HepG2 (cell line): ENCODE measurements around the gene LBR. TPM values are rescaled to one million over a fixed set of nuclear protein-coding genes. Genes with fewer than 3 reads are reported as not detected.

Experiments used
- ATAC-seq: fragments of 200-7000 bp; cut with Tn5 transposase; 3 replicates; pipeline ENCODE4 v1.9.1; 2020; ENCODE audit warnings: mild to moderate bottlenecking, moderate library complexity
- BruUV-seq: library from RNA; stranded (reverse); fragments of 400-500 nt; replicated peaks from 2 replicates; lab custom pipeline; 2021; lab: Mats Ljungman, UMichigan
- CTCF ChIA-PET: fragments of 300-600 bp; formaldehyde crosslinking; extraction: SDS; loops from one replicate; lab custom pipeline; 2021; ENCODE audit warnings: low total read pairs, inconsistent platforms, low intra/inter-chr PET ratio; lab: Yijun Ruan, JAX
- POLR2A ChIA-PET: fragments of 350-600 bp; sonication (Branson Sonifier 250); formaldehyde crosslinking; loops from one replicate; lab custom pipeline; 2020; ENCODE audit warnings: antibody characterized with exemption, inconsistent platforms; lab: Yijun Ruan, JAX
- DNase-seq: peaks from one replicate; pipeline ENCODE4 v3.0.0-alpha.2; 2015; ENCODE audit warnings: low spot score
- FAIRE-seq: peaks from 3 replicates; lab custom pipeline; 2011; peaks lifted over from hg19 to GRCh38; lab: Jason Lieb, UNC
- H2AFZ ChIP-seq: one replicate; pipeline ENCODE4 v1.6.1; 2011; ENCODE audit warnings: low read length, inconsistent platforms
- H3K27ac ChIP-seq: fragments of 300-600 bp; 3 replicates; pipeline ENCODE4 v1.8.0; 2011; ENCODE audit warnings: mixed run types, mild to moderate bottlenecking, mixed read lengths, low read length, inconsistent platforms; ENCODE audit not compliant: insufficient read depth; ENCODE audit errors: extremely low read length
- H3K27me3 ChIP-seq, 2 experiments: fragments of 200-600 bp in 1 of 2; 2 replicates in 1 of 2; 3 replicates in 1 of 2; pipeline versions ENCODE4 v1.6.0 to v1.8.0; 2011; ENCODE audit warnings: low read length in 2 of 2, mild to moderate bottlenecking in 2 of 2, moderate library complexity in 2 of 2, inconsistent platforms in 1 of 2; ENCODE audit not compliant: insufficient read depth in 2 of 2, control insufficient read depth in 1 of 2
- H3K36me3 ChIP-seq, 2 experiments: fragments of 200-600 bp in 1 of 2; replicated peaks in 1 of 2; 2 replicates in 1 of 2; 3 replicates in 1 of 2; pipeline versions ENCODE4 v1.5.1 to v1.8.0; 2011; ENCODE audit warnings: low read length in 2 of 2, inconsistent platforms in 1 of 2; ENCODE audit not compliant: insufficient read depth in 2 of 2, control insufficient read depth in 1 of 2
- H3K4me1 ChIP-seq: 2 replicates; pipeline ENCODE4 v1.5.1; 2012; ENCODE audit warnings: low read length, inconsistent platforms; ENCODE audit not compliant: insufficient read depth
- H3K4me2 ChIP-seq: 2 replicates; pipeline ENCODE4 v1.6.0; 2011; ENCODE audit warnings: low read depth, low read length, inconsistent platforms
- H3K4me3 ChIP-seq, 3 experiments: fragments of 200-600 bp in 1 of 3; sonication (generic), shearing (Covaris generic) in 1 of 3; replicated peaks in 1 of 3; 2 replicates each; pipeline ENCODE4 v1.5.1; 2011 to 2016; ENCODE audit warnings: low read length in 3 of 3, inconsistent platforms in 2 of 3, low read depth in 2 of 3, mild to moderate bottlenecking in 2 of 3, control low read depth in 1 of 3, mixed read lengths in 1 of 3; ENCODE audit not compliant: insufficient read depth in 1 of 3
- H3K79me2 ChIP-seq: one replicate; pipeline ENCODE4 v1.6.1; 2011; ENCODE audit warnings: low read length, inconsistent platforms; ENCODE audit not compliant: insufficient read depth
- H3K9ac ChIP-seq: 2 replicates; pipeline ENCODE4 v1.6.0; 2011; ENCODE audit warnings: mild to moderate bottlenecking, low read depth, low read length, inconsistent platforms; ENCODE audit not compliant: insufficient read depth
- H3K9me3 ChIP-seq: 2 replicates; pipeline ENCODE4 v1.5.1; 2012; ENCODE audit warnings: mild to moderate bottlenecking, low read length
- H4K20me1 ChIP-seq: 2 replicates; pipeline ENCODE4 v1.6.0; 2011; ENCODE audit warnings: inconsistent platforms, mild to moderate bottlenecking, low read length, moderate library complexity; ENCODE audit not compliant: insufficient read depth
- NR2F6 ChIP-seq, 2 experiments: IDR thresholded peaks; 2 replicates each; pipeline ENCODE4 v1.6.1; 2016; ENCODE audit warnings: antibody characterized with exemption in 1 of 2, mild to moderate bottlenecking in 1 of 2
- SYNCRIP ChIP-seq: fragments of 200-400 bp; formaldehyde crosslinking; IDR thresholded peaks from 2 replicates; pipeline ENCODE4 v1.6.1; 2018; ENCODE audit warnings: mild to moderate bottlenecking, low read depth, low read length; ENCODE audit not compliant: insufficient read depth
- ZNF121 ChIP-seq: sonication (generic); formaldehyde crosslinking; IDR thresholded peaks from 2 replicates; pipeline ENCODE4 v1.5.0; 2020; ENCODE audit warnings: mild to moderate bottlenecking, missing genetic modification reagents
- ZNF441 ChIP-seq: sonication (generic); formaldehyde crosslinking; IDR thresholded peaks from 2 replicates; pipeline ENCODE4 v1.7.0; 2021; ENCODE audit warnings: missing genetic modification reagents, borderline replicate concordance
- ZNF589 ChIP-seq: sonication (generic); formaldehyde crosslinking; conservative IDR thresholded peaks from 2 replicates; pipeline ENCODE4 v1.8.0; 2022; ENCODE audit warnings: mild to moderate bottlenecking, moderate library complexity, missing genetic modification reagents
- ZNF703 ChIP-seq: sonication (generic); formaldehyde crosslinking; IDR thresholded peaks from 2 replicates; pipeline ENCODE4 v1.5.1; 2020; ENCODE audit warnings: missing genetic modification reagents, mild to moderate bottlenecking, moderate library complexity, borderline replicate concordance
- WGBS: methylation state at CpG from one replicate; pipeline ENCODE4 v1.1.6; 2017; ENCODE audit warnings: low lambda C conversion rate; 5-methylcytosine and 5-hydroxymethylcytosine counted together
- in situ Hi-C: cut with HindIII; loops from 2 replicates; pipeline ENCODE4 v1.10.0; 2017; ENCODE audit warnings: low pct_unique_long_range_greater_than_20kb; ENCODE audit not compliant: extremely low pct_ligation_motif_present
- intact Hi-C: fragments of 100-400 bp; cut with micrococcal nuclease; formaldehyde crosslinking; loops from one replicate; pipeline ENCODE4 v1.10.0; 2022; ENCODE audit not compliant: unreplicated experiment
- polyA plus RNA-seq, 8 experiments: library from polyadenylated mRNA; depleted of rRNA in 3 of 8; stranded (reverse) in 7 of 8; unstranded in 1 of 8; fragments of >200 nt; fragmentation: Illumina TruSeq in 4 of 8; extraction: Trizol in 4 of 8; gene quantifications; 2 replicates each; pipeline versions ENCODE4 v1.2.1 to v1.2.3, GENCODE V29; 2011 to 2016; ENCODE audit warnings: low read depth in 4 of 8, missing spikeins in 1 of 8, mixed read lengths in 1 of 8; ENCODE audit not compliant: insufficient read depth in 1 of 8
- total RNA-seq, 5 experiments: library from RNA; depleted of rRNA; stranded (reverse); fragments of >200 nt; fragmentation: Illumina TruSeq; extraction: Trizol; gene quantifications; 2 replicates each; pipeline ENCODE4 v1.2.3, GENCODE V29; 2016; ENCODE audit warnings: low read depth in 1 of 5
- TF ChIP-seq, protein P1 (sequence below): sonication (generic); formaldehyde crosslinking; IDR thresholded peaks from 2 replicates; pipeline ENCODE4 v1.4.0; 2020; ENCODE audit warnings: mild to moderate bottlenecking, missing genetic modification reagents, borderline replicate concordance
- TF ChIP-seq, protein P2 (sequence below): sonication (generic); formaldehyde crosslinking; IDR thresholded peaks from 2 replicates; pipeline ENCODE4 v1.5.1; 2020; ENCODE audit warnings: missing genetic modification reagents, mild to moderate bottlenecking, borderline replicate concordance
- TF ChIP-seq, protein P3 (sequence below): sonication (generic); formaldehyde crosslinking; IDR thresholded peaks from 2 replicates; pipeline ENCODE4 v1.5.1; 2020; ENCODE audit warnings: mild to moderate bottlenecking, missing genetic modification reagents, moderate library complexity

The LBR gene
- total and polyA plus RNA-seq, 2 of the 13 experiments (the other 11 are each of a cell fraction or from before 2014, with no cell fraction given) = 38.9 to 76.7 TPM

DNA sequence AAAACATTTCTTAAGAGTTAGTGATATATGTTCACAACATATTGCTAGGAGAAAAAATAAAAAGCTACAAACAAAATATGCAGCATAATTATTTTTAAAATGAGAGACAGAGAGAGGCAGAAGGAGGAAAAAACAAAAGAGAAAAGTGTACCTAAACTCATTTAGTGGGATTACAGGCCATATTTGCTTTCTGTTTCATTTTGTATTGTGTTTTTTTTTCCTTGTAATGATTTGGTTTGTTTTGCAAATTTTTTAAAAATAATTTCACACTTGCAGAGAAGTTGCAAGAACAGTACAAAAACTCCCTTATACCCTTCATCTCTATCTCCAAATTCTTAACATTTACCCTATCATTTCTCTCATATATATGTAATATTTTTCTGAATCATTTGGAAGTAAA is 65.0 kb downstream of the LBR start (continued):
- TF ChIP-seq, protein P1, sequence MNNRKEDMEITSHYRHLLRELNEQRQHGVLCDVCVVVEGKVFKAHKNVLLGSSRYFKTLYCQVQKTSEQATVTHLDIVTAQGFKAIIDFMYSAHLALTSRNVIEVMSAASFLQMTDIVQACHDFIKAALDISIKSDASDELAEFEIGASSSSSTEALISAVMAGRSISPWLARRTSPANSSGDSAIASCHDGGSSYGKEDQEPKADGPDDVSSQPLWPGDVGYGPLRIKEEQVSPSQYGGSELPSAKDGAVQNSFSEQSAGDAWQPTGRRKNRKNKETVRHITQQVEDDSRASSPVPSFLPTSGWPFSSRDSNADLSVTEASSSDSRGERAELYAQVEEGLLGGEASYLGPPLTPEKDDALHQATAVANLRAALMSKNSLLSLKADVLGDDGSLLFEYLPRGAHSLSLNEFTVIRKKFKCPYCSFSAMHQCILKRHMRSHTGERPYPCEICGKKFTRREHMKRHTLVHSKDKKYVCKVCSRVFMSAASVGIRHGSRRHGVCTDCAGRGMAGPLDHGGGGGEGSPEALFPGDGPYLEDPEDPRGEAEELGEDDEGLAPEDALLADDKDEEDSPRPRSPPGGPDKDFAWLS (CRISPR knock-in tag) = no peak
- TF ChIP-seq ZNF703 = no peak

DNA sequence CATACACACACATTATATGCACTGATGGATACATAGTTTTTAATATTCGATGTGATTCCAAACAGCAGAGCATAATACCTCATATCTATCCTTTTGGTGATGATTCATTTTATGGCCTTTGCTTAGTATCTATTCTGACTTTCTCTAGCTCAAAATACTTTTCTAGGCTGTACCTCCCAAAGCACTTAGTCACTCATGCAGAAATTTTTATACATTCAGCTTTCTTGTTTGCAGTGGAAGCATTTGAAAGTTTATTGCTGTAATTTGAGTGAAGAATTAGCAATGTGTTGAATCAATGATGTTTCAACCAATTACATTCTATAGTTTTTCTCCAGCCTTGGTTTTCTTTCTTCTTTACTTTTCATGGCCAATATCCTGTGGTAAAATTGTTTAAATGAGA is 66.7 kb downstream of the LBR start:
- no peaks in the 10 kb centered on the region for H3K36me3 ChIP-seq
- intact Hi-C loops = no loop called here
- H4K20me1 ChIP-seq = no peaks in the 10 kb centered on the region
- FAIRE-seq = no peak
- CTCF ChIA-PET = no interaction called here
- no peak overlapping the region for H3K27ac ChIP-seq
- no peaks in the 10 kb centered on the region for H3K9me3 ChIP-seq
- WGBS = 3% methylated on average over 1 of the region's 1 CpG
- in situ Hi-C loops = no loop called here
- H3K79me2 ChIP-seq = no peaks in the 10 kb centered on the region
- H3K9ac ChIP-seq = no peak overlapping the region
- DNase-seq = no peak
- no peak overlapping the region for H3K4me3 ChIP-seq
- POLR2A ChIA-PET = no interaction called here
- H3K27me3 ChIP-seq = no peaks in the 10 kb centered on the region; a peak in 1 of 5 replicates
- TF ChIP-seq, protein P2, sequence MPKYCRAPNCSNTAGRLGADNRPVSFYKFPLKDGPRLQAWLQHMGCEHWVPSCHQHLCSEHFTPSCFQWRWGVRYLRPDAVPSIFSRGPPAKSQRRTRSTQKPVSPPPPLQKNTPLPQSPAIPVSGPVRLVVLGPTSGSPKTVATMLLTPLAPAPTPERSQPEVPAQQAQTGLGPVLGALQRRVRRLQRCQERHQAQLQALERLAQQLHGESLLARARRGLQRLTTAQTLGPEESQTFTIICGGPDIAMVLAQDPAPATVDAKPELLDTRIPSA (CRISPR knock-in tag) = no peak
- no peak for TF ChIP-seq SYNCRIP
- TF ChIP-seq ZNF589 = no peak
- TF ChIP-seq NR2F6 (IDR thresholded peaks at IDR 0.05) = no peak
- no peak for TF ChIP-seq NR2F6 (CRISPR knock-in tag; IDR thresholded peaks at IDR 0.05)
- TF ChIP-seq ZNF121 (CRISPR knock-in tag) = no peak
- TF ChIP-seq, protein P3, sequence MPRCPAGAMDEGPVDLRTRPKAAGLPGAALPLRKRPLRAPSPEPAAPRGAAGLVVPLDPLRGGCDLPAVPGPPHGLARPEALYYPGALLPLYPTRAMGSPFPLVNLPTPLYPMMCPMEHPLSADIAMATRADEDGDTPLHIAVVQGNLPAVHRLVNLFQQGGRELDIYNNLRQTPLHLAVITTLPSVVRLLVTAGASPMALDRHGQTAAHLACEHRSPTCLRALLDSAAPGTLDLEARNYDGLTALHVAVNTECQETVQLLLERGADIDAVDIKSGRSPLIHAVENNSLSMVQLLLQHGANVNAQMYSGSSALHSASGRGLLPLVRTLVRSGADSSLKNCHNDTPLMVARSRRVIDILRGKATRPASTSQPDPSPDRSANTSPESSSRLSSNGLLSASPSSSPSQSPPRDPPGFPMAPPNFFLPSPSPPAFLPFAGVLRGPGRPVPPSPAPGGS (CRISPR knock-in tag) = no peak
- TF ChIP-seq ZNF441 (CRISPR knock-in tag) = no peak
- no peak overlapping the region for H2AFZ ChIP-seq
- H3K4me1 ChIP-seq = no peaks in the 10 kb centered on the region
- no peak for ATAC-seq
- BruUV-seq = no TSS peak
- no peak overlapping the region for H3K4me2 ChIP-seq
